NAMALWA (cell line): ENCODE results near the gene C16orf89.
"Not testable (repeated sequence)": the region's sequence is repeated elsewhere in the genome, so short reads cannot be mapped to it uniquely, and the experiment has no call there.

Experiments used
- DNase-seq: peaks from one replicate; pipeline ENCODE4 v3.0.0-alpha.2; 2015; ENCODE audit warnings: low spot score

The C16orf89 gene

GRCh38 chr16:5060073-5060641 is 5.6 kb downstream of the C16orf89 start:
- DNase-seq, result no peak

GRCh38 chr16:5059386-5060072 is 6.2 kb downstream of the C16orf89 start:
- DNase-seq, result no peak

GRCh38 chr16:5058476-5058875 is 7.3 kb downstream of the C16orf89 start:
- DNase-seq, result no peak

DNA sequence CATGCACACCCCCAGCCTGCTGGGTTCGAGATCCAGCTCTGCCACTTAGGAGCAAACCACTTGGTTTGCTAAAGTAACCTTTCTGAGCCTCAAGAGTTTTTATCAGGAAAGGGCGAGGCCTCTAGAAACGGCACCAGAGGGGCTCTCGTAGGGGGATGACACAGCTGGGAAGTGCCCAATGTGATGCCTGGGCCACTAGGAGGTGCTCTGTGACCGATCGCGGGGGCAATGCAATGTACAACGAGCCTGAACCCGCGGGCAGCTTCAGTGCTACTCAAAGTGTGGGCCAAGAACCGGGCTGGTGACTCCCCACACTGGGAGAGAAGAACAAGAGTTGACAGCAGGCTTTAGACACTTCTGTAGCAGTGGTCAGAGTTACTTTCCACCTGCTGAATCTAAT is 9.4 kb downstream of the C16orf89 start:
- peak; percentile 77 for DNase-seq

- no peak for DNase-seq
These were observed 10.6 kb downstream of the C16orf89 start for GRCh38 chr16:5054876-5055865.

- no peak for DNase-seq
These were observed 18.8 kb downstream of the C16orf89 start for GRCh38 chr16:5046914-5047313.

GRCh38 chr16:5045499-5046115 is 20.1 kb downstream of the C16orf89 start:
- no peak for DNase-seq

GRCh38 chr16:5044581-5044980 is 21.2 kb downstream of the C16orf89 start:
- not testable (repeated sequence) for DNase-seq

DNA sequence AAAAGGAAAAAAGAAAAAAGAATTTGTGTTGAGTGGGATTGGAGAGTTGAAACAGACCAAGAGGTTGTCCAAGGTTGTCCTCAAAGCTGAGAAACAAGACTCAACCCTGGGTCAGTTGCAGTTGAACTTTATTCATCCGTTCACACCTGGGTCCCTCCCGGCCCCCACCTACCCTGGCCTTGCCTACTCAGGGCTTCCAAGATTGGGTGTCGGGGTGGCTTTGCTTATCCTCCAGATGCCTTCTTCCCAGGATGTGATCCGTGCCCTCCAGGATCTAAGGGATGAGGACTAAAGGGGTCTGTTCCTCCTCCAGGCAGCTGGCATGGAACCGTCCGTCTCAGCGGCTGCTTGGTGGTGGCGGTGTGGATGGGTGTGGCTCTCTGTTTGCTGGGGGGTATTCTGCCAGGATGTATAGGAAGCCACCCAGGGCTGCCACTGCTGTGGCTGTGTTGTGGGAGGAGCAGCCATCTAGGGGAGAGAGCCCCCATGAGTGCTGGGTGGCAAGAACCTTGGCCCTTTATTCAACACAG is 21.7 kb downstream of the C16orf89 start:
- no peak for DNase-seq

DNA sequence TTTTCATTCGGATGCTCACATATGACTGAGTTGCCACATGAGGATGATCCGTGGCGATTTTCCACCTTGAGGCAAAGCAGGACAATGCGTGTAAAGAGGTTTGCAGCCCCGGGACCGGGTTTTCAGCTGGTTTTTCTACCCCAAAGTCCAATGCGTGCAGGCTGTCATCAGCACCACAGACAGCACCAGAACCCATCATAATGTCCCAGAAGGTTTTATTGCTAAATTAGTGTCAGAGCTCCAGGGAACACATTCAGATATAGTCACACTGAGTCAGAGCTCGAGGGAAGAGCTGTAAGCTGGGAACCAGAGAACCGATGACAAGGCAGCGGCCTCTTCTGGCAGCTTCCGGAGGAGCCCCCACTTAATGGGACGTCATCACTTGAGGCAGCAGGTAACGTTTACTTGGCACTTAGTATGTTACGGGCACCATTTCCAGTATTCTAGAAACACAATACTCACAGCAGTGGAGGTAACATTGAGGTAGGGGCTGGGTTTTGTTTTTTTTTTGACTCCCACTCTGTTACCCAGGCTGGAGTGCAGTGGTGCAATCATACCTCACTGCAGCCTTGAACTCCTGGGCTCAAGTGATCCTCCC is 23.1 kb downstream of the C16orf89 start:
- DNase-seq, result no peak

DNA sequence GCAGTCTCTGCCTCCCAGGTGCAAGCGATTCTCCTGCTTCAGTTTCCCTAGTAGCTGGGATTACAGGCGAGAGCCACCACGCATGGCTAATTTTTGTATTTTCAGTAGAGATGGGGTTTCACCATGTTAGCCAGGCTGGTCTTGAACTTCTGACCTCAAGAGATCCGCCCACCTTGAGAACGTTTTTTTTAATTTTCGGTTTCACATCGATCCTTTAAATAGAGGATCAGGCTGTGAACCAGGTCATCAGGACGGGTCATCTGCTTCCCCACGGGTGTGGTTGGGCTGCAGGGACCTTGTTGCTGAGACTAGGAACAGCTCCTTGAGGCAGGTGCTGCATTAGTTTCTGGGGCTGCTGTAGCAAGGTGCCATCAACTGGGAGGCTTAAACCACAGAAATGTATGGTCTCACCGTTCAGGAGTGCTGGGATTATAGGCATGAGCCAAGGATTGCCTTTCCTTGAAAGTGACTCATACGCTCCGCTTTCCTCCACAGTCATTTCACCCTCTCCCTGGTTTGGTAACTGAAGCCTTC is 24.1 kb downstream of the C16orf89 start:
- DNase-seq, result no peak

GRCh38 chr16:5040451-5040850 is 25.3 kb downstream of the C16orf89 start:
- no peak for DNase-seq

DNA sequence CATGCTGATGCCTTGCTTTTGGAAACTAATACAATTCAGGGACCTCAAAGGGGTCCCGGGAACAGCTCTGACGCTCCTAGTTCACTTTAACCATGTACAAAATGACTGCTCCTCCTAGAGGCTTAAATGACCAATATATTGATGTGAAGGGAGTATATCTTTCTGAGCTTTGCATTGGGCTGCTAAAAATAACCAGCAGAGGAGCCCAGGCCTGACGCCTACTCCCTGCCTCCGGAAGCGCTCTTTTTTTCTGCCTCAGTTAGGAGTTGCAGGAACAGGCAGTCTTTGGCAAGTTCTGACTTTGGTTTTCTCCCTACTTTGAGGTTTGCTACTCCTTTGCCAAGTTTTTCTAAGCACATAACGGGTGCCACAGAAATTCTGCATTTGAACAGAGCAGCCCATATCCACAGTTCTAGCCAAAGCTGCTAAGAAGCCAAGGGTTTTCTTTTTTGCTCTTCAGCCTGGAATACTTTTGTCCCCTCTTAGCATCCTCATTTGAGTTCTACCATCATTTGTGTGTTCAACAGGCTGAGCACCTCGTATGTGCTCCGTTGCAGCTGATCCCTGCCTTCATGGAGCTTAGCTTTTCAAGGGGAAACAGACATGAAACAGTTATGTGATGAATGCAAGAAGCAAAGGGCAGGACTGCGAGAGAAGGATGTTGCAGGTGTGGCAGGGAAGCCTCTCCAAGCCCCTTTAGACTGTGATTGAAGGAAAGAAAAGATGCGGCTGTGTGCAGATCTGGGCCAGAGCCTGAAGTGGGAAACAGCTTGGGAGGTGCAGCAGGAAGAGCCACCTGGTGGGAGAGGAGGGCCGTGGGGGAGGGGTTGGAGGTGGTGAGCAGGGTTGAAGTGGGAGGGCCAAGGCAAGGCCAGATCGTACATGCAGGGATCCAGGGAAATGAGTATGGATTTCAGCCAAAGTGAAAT is 29.3 kb downstream of the C16orf89 start:
- DNase-seq, result no peak

GRCh38 chr16:5035909-5036227 is 29.9 kb downstream of the C16orf89 start:
- no peak for DNase-seq

DNA sequence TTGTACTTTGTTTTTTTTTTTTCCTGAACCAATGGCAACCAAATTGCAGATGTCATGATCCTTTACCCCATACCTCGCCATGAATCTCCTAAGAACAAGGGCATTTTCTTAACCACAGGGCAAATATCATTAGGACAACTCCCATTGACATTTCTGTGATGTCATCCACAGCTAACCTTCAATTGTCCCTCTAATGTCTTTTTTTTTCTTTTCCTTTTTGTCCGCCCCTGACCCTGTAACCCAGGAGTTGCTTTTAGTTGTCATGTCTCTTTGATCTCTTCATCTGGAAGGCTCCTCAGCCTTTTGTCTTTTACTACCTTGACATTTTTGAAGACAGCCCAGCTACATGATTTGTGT is 31.6 kb downstream of the C16orf89 start:
- no peak for DNase-seq

DNA sequence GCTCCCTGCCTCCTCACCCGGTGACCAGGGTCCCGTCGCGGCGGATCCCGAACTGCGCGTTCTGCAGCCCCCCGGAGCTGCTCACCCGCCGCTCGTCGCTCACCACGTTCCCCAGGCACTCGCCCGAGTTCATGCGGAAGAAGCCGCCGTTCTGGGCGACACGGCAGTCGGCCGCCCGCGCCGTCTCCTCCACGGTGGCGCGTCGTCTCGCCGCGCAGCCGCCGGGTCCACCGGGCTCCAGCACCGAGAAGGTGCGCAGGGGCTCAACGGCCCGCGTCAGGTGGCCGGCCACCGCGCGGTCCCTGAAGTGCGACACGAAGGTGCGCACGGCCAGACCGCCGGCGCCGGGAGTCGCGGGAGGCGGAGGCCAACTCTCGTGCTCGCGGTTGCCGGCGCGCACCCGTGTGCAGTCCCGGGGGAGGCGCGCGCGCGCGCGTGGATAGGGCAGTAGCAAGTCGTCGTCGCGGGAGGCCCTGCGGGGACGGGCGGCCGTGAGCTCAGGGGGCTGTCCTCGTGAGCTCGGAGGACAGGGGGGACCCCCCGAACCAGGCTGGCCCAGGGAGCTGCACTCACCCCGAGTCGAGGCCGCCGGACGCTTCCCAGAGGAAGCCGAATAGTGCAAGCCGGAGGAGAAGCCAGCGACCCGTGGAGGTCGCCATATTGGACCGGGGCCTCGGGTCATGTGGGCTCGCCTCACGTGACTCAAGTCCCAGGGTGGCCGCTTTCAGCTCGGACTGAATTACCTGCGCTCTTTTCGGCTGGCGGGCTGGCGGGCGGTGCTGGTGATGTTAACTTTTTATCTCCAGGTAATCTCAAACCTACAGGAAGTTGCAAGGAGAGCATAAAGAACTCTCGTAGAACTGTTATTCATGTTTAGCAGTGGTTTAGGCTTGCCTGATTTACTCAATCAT is 32.2 kb downstream of the C16orf89 start, which contains the start of gene NAGPA:
Gene NAGPA, minus strand, starts transcription at position 680 of the 911 bp plus-strand sequence. Its CDS starts 21 bp downstream, at position 659.
- peak; percentile 85 for DNase-seq

DNA sequence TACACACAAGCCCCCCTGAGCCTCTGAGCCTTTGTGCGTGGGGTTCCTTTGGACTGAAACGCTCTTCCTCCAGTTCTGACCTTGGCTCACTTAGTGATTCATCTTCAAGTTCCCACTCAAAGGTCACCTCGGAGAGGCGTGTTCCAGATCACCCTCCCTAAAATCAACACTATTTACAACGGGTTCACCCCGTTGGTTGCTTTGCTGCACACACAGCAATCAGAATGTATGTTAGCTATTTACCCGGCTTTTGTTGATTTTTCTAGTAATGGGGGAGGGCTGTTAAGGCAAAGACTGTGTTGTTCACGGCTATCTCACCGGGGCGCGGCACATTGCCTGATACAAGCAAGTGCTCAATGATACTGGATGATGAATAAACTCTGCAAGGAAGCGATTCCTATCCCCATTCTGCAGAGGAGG is 33.0 kb downstream of the C16orf89 start:
- no peak for DNase-seq

DNA sequence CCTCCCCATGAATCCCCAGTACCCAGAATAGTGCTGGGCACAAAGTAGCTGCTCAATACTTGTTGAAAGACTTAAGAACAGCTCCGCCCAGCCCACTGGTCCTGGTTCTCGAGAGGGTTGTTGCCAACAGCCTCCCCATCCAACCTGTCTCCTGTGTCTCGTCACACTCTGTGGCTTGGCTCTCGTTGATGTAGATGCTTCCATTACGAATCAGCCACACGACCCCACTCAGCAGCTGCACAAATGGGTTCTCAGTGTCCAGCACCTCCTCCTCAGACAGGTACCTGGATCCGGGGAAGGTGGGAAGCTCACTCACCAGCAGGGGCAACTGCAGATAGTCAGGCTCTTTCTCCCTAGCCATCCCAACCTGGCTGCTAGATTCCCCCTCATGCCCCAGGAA is 34.2 kb downstream of the C16orf89 start:
- DNase-seq, result no peak

GRCh38 chr16:5030251-5030870 is 35.4 kb downstream of the C16orf89 start:
- no peak for DNase-seq
